GM19238 (cell line): ENCODE data around the gene BMPER.

Source experiments
- DNase-seq: peaks from one replicate; pipeline ENCODE4 v3.0.0; 2011; ENCODE audit warnings: low spot score; ENCODE audit not compliant: insufficient read length

The BMPER gene

GRCh38 chr7:33964417-33965182 lies 59.3 kb downstream of the BMPER start:
- no peak for DNase-seq

DNA sequence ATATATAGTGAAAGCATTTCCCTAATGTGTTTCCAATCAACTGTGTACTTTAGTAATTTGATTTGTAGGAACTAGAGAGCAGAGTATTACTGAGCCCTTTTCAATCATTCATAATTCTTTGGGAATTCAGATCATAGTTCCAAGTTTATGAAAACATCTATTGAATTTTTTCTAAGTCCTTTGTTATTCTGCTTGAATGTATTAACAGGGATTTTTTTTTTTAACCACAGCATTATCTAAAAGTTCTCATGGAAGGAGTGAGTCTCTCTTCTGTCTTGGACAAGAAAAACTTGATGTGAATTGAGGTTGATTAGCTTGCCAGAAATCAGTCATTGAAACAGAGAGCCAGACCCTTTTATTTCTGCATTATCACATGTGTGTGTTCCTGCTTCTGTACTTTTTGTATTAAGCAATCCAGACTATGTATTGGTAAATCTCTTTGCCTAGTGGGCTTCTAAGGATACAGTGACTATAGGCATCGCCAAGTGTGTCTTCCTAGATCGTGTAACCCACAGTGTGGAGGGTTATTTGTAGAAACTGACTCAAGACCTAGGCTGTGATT lies 59.9 kb downstream of the BMPER start:
- no peak for DNase-seq

- no peak for DNase-seq
Observed at GRCh38 chr7:33968591-33968990, 63.3 kb downstream of the BMPER start.

DNA sequence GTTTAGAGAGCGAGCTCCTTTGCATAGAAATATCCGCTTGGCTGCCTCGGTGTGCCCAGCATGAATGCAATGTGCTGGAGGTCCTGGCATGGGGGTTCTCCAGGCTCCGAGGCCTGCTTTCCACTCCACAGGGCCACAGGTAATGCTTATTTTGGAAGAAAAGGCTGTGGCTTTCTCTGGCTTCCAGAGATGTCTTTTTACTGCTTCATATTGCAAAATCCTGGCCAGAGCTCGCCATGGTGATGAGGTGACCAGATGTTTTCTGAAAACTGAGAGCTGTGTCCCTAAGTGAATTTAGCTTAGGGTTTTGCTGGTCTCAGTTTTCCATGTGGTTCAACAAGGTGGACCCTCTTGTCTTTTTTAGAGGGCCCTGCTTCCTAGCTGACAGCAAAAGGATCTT lies 65.2 kb downstream of the BMPER start:
- no peak for DNase-seq

DNA sequence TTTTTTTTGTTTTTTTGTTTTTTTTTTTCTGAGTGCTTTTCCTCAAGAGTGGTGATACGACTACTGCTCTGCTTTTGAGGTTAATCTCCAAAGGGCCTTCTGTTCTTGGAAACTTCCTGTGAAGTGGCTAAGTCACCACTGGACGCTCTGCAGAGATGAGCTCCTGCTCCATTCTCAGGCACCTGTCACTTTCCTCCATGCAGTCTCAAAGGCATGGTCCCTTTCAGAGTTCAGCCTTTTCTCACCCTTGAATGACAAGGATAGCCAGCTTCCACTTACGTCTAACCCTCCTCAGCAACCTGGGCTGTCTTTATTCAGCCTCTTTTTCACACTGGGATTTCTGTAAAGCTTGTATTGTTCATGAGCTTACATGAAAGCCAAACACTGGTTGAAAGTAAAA lies 65.8 kb downstream of the BMPER start:
- DNase-seq = no peak

DNA sequence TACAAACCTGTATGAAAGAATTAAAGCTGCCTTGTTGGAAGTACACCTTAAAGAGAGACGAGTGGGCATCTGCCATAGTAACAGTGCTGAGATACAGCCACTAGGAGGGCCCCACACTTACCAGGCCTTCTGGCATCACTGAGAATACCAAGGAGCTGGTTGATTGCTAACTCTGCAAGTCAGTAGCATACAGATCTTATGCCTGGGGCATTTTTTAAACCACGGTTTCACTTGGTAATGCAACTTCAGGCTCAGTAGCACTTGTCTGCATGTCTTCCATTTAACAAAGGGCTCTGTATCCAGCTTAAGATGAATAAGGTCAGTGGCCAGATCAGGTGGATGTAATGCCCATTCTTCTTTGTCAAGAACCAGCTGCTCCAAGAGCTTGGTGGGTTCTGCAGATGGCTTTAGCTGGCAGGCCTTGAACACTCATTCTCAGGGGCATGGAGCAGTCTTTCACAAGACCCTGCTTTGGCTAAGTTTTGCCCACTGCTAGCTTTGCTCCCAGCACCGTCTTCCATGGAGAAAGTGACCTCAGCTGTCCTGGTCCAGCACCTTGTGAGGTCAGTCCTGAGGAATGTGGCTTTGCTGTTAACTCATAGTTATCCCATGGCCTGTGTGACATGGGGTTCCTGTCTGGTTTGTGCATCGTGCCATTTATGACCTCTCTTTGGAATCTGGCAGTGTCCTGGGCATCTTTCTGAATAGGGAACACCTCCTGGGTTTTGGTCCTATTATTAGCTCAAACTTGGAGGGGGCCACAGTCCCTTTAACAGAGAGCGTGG lies 68.1 kb downstream of the BMPER start:
- no peak for DNase-seq

- no peak for DNase-seq
Observed at GRCh38 chr7:33979300-33979806, 74.0 kb downstream of the BMPER start.

- no peak for DNase-seq
Observed at GRCh38 chr7:33979807-33980355, 74.5 kb downstream of the BMPER start.

GRCh38 chr7:33981226-33981625 lies 75.9 kb downstream of the BMPER start:
- DNase-seq = no peak

DNA sequence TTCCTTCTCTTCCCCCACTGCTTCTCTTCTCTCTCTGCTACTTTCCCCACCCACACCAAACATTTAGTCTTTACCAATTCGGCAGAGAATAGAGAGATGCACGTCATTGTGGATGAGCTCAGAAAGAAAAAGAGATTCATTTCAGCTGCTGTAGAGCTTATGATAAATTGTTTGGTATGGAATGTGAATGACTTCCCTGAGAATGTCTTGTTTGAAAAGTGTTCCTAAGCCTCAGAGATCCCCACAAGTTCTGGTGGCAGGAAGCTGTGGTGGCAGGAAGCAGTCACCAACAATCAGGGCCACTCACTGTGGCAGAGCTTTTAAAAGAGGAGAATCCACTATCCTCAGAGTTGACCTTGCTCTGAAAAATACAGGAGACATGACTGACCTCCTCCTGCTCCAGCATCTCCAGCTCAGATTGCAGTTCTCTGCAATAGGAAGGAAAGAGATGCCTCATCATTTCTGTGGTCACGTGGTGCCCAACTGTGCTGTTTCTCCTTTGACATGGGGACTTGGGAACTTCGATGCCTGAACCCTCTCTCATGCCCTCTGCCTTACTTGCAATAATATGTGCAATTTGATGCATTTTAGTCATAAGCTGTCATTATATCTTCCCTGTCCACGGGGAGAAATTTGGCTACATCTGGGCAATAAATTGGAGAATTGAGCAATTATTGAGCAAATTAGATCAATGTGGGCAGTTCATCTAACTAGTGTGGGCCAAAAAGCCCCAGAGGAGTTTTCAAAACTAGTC lies 76.5 kb downstream of the BMPER start:
- DNase-seq = no peak

DNA sequence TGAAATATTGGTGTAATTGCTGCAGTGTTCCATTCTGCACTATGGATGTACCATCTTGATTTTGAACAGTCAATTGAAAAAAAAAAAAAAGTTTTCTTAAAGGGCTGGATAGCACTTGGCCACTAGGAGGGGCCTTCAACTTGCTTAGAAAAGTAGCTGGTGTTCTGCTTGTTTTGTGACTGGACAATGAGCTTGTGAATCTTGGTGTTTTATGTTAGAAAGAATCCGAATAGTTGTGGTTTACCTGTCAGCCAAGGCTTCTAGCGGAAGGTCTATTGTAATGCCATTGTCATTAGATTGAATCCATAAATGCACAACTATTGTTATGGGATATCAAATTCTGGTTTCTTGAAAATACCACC lies 77.1 kb downstream of the BMPER start:
- no peak for DNase-seq

DNA sequence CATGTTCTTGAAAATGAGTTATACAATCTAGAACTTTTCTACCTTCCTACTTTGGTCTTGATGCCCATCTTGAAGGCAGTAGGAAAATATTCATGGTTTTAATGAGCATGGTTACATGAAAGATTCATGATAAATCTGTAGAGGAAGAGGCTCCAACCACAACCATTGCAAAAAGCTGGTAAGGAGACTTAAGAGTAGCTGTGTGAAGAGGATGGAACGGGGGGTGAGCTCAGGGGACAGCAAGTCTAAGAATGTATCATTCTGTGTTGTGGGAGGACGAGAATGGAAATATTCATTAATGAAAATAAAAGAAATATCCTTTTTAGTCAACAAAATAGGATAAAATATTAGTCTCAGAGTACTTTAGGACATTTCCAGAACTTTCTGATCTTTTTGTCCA lies 81.1 kb downstream of the BMPER start:
- DNase-seq = no peak

DNA sequence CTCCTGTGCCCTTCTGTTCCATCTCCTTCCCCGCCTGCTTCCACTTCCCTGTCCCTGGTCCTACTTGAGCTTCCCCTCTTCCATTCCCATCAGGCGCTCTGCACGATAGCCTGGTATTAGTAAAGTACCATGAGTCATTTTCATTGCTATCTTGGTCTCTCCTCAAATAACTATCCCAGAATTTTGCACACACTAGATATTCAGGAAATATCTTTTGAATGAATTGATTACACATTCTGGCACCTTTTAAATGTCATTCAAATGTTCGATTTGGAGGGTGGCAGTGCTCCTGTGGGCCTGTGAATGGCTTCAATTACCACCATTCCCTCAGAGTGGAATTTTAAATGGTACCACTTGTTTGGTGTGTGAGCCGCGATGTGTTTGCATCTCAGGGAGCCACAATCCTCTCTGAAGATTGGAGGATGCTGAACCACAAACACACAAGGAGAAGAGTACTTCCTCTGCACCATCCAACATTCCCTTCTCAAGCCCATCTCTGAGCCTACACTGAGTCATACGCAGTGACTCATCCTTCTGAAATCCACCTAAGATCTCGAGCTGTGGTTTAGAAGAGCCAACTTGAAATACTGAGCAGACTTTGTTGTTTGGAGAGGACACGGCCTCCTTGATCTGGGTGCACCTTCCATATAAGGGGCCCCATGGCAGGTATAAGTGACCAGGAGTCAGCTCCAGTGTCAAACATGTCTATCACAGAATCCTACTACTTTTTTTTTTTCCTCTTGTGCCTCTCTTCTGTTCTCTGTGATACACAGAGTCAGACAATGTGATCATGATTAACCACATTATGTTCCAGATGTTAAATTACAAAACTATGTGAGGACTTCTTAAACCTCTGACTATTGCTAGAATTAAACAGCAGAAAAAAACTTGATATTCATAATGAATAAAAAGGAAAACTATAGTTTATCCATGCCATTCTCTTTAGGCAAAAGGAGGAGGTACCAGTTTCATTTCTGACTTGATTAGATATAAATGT lies 81.9 kb downstream of the BMPER start:
- no peak for DNase-seq

GRCh38 chr7:33996899-33997298 lies 91.6 kb downstream of the BMPER start:
- no peak for DNase-seq

GRCh38 chr7:33998476-33998875 lies 93.1 kb downstream of the BMPER start:
- DNase-seq = no peak

GRCh38 chr7:34011017-34011695 lies 105.8 kb downstream of the BMPER start:
- DNase-seq = no peak

DNA sequence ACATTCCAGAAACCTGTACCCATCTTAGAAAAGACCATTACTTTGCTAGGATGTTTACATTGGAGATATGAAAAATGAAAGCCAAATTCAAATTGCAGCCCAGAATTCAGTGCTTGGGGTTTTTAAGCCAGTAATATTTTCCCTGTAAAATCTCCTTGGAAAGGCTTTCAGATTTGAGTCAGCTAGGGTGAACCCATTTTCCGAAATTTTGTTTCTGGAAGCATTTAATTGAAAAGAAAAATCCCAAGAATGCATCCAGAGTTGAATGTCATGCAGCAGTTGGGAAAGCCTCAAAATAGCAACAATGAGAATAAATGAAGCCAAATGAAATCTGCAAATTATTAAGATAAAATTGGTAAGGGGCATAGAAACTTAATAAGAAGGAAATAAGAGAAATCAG lies 106.4 kb downstream of the BMPER start:
- no peak for DNase-seq

GRCh38 chr7:34013421-34013820 lies 108.1 kb downstream of the BMPER start:
- DNase-seq = no peak

- no peak for DNase-seq
Observed at GRCh38 chr7:34015651-34016050, 110.3 kb downstream of the BMPER start.

DNA sequence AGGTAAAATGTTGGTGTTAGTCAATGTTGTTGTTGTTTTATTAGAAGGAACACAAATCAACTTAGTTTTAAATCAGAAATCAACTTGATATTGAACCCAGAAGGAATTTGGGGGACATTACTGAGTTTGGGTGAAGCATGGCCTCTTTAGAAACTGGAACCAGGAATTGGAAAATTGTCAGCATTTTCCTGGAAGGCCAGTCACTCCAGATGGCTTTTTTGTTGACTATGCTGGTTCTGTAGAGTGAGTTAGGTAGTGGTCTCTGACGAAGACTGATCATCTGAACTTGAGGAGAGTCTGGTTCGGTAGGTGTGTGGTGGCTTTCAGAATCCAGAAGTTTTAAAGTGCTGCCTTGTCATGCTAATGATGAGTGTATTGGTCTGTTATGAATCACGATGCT lies 111.5 kb downstream of the BMPER start:
- DNase-seq = no peak
